DOHH2 (cell line): Measurements from ENCODE around the gene EFHD2.
A peak's percentile ranks its signal among the peaks of the same experiment; 100 is the strongest.

Experiments used
- H3F3A ChIP-seq: fragments of 200-600 bp; sonication (generic), shearing (Covaris generic); 2 replicates; pipeline ENCODE4 v1.6.0; 2016; ENCODE audit warnings: antibody characterized with exemption, mild to moderate bottlenecking; ENCODE audit not compliant: control insufficient read depth, insufficient read depth
- H3K27ac ChIP-seq: fragments of 200-600 bp; sonication (generic); 2 replicates; pipeline ENCODE4 v1.5.1; 2014; ENCODE audit warnings: low read depth, mild to moderate bottlenecking, low read length, moderate library complexity
- H3K27me3 ChIP-seq: fragments of 200-600 bp; sonication (generic); 2 replicates; pipeline ENCODE4 v1.6.1; 2014; ENCODE audit warnings: mild to moderate bottlenecking, low read length, mixed read lengths; ENCODE audit not compliant: control insufficient read depth
- H3K36me3 ChIP-seq: fragments of 200-600 bp; sonication (generic); 2 replicates; pipeline ENCODE4 v1.6.1; 2014; ENCODE audit warnings: mild to moderate bottlenecking, low read length, moderate library complexity, mixed read lengths; ENCODE audit not compliant: control insufficient read depth
- H3K4me1 ChIP-seq: fragments of 200-600 bp; sonication (generic); 2 replicates; pipeline ENCODE4 v1.6.1; 2014; ENCODE audit warnings: mild to moderate bottlenecking, low read length, mixed read lengths; ENCODE audit not compliant: control insufficient read depth
- H3K4me2 ChIP-seq: fragments of 200-600 bp; sonication (generic); 2 replicates; pipeline ENCODE4 v1.6.0; 2014; ENCODE audit warnings: mild to moderate bottlenecking, low read length, moderate library complexity
- H3K4me3 ChIP-seq: fragments of 200-600 bp; sonication (generic); 2 replicates; pipeline ENCODE4 v1.5.1; 2014; ENCODE audit warnings: mild to moderate bottlenecking, low read length, mixed read lengths
- H3K79me2 ChIP-seq: fragments of 200-600 bp; sonication (generic); 2 replicates; pipeline ENCODE4 v1.6.1; 2014; ENCODE audit warnings: mild to moderate bottlenecking, low read length, mixed read lengths; ENCODE audit not compliant: control insufficient read depth
- H3K9me2 ChIP-seq: fragments of 200-600 bp; sonication (generic); replicated peaks from 2 replicates; pipeline ENCODE4 v1.6.1; 2014; ENCODE audit warnings: mild to moderate bottlenecking, low read length, mixed read lengths; ENCODE audit not compliant: control insufficient read depth
- H3K9me3 ChIP-seq: fragments of 200-600 bp; sonication (generic); 2 replicates; pipeline ENCODE4 v1.6.1; 2014; ENCODE audit warnings: antibody characterized with exemption, low read length, mixed read lengths; ENCODE audit not compliant: control insufficient read depth, insufficient read depth
- H4K20me1 ChIP-seq: fragments of 200-600 bp; sonication (generic); 2 replicates; pipeline ENCODE4 v1.6.0; 2014; ENCODE audit warnings: low read depth, mild to moderate bottlenecking, antibody characterized with exemption, low read length, moderate library complexity; ENCODE audit not compliant: control insufficient read depth, insufficient read depth
- CTCF ChIP-seq: fragments of 200-600 bp; sonication (generic); IDR thresholded peaks from one replicate; pipeline ENCODE4 v1.5.1; 2014; ENCODE audit warnings: antibody characterized with exemption, mild to moderate bottlenecking, low read depth, low read length; ENCODE audit not compliant: poor library complexity, severe bottlenecking
- EZH2phosphoT487 ChIP-seq: fragments of 200-600 bp; sonication (generic); IDR thresholded peaks from 2 replicates; pipeline ENCODE4 v1.6.1; 2017; ENCODE audit warnings: borderline replicate concordance, mild to moderate bottlenecking, antibody characterized with exemption, low read length, moderate library complexity, mixed read lengths

Gene EFHD2

GRCh38 chr1:15409388-15410222, at the start of gene EFHD2:
EFHD2 (plus strand) TSS chr1:15409888; CDS start chr1:15409972, 84 bp downstream.
- Histone ChIP-seq H3K4me1 (peaks cover 22% of the 10 kb centered on the region), H3K27me3 (peaks cover 29% of the 10 kb centered on the region), H3K36me3 (peaks cover 21% of the 10 kb centered on the region), H3F3A (peaks cover 8% of the 10 kb centered on the region), H3K9me2 (no peaks in the 10 kb centered on the region), H3K27ac (peak within 1 kb of the TSS; percentile 11; the same call in 1 of the 2 replicates), H3K9me3 (no peaks in the 10 kb centered on the region), H3K79me2 (peaks cover 47% of the 10 kb centered on the region), H3K4me2 (peak within 1 kb of the TSS; percentile 80), H4K20me1 (peaks cover 15% of the 10 kb centered on the region; the same call in 1 of the 2 replicates), H3K4me3 (peak within 1 kb of the TSS; percentile 94)
- TF ChIP-seq EZH2phosphoT487, result 0 out of 2 replicates have a peak, but pooled peaks have one; percentile 7
- no peak for TF ChIP-seq CTCF

GRCh38 chr1:15360700-15361099, 49.0 kb upstream of the EFHD2 start:
- no peak overlapping the region for H3K4me2 ChIP-seq
- no peaks in the 10 kb centered on the region for H3K9me3 ChIP-seq
- H3F3A ChIP-seq, result no peaks in the 10 kb centered on the region
- no peaks in the 10 kb centered on the region for H3K79me2 ChIP-seq
- H3K27me3 ChIP-seq, result no peaks in the 10 kb centered on the region
- no peaks in the 10 kb centered on the region for H3K9me2 ChIP-seq
- TF ChIP-seq EZH2phosphoT487 (no peak), CTCF (no peak)
- H3K36me3 ChIP-seq, result no peaks in the 10 kb centered on the region
- no peak overlapping the region for H3K27ac ChIP-seq
- no peaks in the 10 kb centered on the region for H3K4me1 ChIP-seq
- no peaks in the 10 kb centered on the region for H4K20me1 ChIP-seq
- no peak overlapping the region for H3K4me3 ChIP-seq

- Histone ChIP-seq H3K4me1 (no peaks in the 10 kb centered on the region), H3K4me3 (no peak overlapping the region), H3K9me3 (no peaks in the 10 kb centered on the region), H3K9me2 (no peaks in the 10 kb centered on the region), H3K79me2 (no peaks in the 10 kb centered on the region), H3K27me3 (no peaks in the 10 kb centered on the region), H3K36me3 (no peaks in the 10 kb centered on the region), H4K20me1 (no peaks in the 10 kb centered on the region), H3F3A (no peaks in the 10 kb centered on the region), H3K27ac (no peak overlapping the region), H3K4me2 (no peak overlapping the region)
- TF ChIP-seq EZH2phosphoT487, result no peak
- TF ChIP-seq CTCF, result no peak
These were observed 47.5 kb upstream of the EFHD2 start for GRCh38 chr1:15362096-15362736.
